Measurements from ENCODE around the gene E2F6. TPM values are rescaled to one million over a fixed set of nuclear protein-coding genes. Genes with fewer than 3 reads are reported as not detected.

The E2F6 gene
- polyA plus RNA-seq, 3 donors from 2014 or later = 2.8 to 7.6 (median 6.6) TPM

DNA sequence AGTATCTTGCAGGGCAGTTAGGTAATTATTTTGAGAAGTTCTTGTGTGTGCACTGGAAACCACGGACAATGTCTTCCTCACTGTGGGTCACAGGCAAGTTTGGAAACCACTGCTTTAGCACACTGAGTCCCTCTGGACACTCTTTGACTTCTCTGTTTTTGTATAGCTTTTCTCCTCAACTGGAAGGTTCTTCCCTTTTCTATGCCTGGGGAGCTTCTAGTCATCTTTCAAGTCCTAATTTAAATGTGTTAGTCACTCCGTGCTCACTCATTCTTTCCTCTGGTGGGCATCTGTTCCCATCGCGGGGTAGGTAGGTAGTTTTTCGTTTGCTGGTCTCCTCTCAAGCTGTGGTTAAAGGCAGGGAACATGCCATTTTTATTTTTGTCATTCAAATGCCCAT, 32.1 kb downstream of the E2F6 start:
- DNase-seq = no peak
- H3K36me3 Mint-ChIP-seq = peaks cover 0 to 7% (median 3%) of the 10 kb centered on the region in 3 donors
- no peak overlapping the region for H3K27ac Mint-ChIP-seq
- no peak overlapping the region for H3K4me3 Mint-ChIP-seq
- peaks cover 0 to 3% of the 10 kb centered on the region in 2 donors for H3K4me1 Mint-ChIP-seq
- no peaks in the 10 kb centered on the region for H3K9me3 Mint-ChIP-seq
- peaks cover 0 to 3% (median 0%) of the 10 kb centered on the region in 3 donors for H3K27me3 Mint-ChIP-seq (ENCODE audit: low read depth in 3 of 3)

DNA sequence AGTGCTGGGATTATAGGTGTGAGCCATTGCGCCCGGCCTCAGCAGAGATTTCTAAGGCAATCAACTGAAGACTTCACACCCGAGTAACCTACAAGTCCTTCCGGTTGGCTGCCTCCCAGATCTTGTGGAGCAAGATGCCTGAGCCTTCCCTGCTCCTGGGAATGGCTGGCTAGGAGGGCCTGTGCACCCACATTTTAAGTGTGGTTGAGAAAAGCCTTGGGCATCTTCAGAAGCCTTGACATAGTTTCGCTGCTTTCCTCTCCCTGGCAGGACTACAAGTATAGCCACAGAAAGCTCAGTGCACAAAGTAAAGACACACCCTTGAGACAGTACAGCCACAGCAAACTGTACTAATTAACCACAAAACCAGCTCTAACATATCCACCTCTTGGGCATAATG, 35.2 kb downstream of the E2F6 start:
- peaks cover 0 to 3% (median 0%) of the 10 kb centered on the region in 3 donors for H3K36me3 Mint-ChIP-seq
- H3K27me3 Mint-ChIP-seq (ENCODE audit: low read depth in 3 of 3) = peaks cover 0 to 3% (median 0%) of the 10 kb centered on the region in 3 donors
- no peak overlapping the region for H3K4me3 Mint-ChIP-seq
- no peak for DNase-seq
- H3K27ac Mint-ChIP-seq = peak overlapping the region in 1 of 6 donors; percentile 12
- peaks cover 0 to 3% of the 10 kb centered on the region in 2 donors for H3K4me1 Mint-ChIP-seq
- no peaks in the 10 kb centered on the region for H3K9me3 Mint-ChIP-seq

DNA sequence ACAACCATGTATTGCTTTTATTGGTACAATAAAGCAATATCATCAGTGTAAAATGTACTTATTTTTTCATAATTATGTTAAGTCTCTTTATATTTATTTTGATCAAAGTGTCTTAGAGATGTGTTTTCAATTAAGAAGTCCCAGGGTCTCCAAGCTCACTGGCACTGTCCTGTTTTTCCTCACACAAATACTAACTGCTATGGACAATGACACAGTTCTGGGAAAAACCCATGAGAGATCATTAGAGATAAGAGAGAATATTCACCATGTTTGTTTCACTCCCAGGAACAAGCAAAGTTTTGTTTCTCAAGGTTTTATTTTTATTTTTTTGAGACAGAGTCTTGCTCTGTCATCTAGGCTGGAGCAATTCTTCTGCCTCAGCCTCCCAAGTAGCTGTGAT, 38.7 kb downstream of the E2F6 start:
- H3K27ac Mint-ChIP-seq = no peak overlapping the region
- no peak overlapping the region for H3K4me3 Mint-ChIP-seq
- peaks cover 0 to 3% of the 10 kb centered on the region in 2 donors for H3K4me1 Mint-ChIP-seq
- peaks cover 0 to 5% (median under 1%) of the 10 kb centered on the region in 3 donors for H3K27me3 Mint-ChIP-seq (ENCODE audit: low read depth in 3 of 3)
- H3K36me3 Mint-ChIP-seq = no peaks in the 10 kb centered on the region
- H3K9me3 Mint-ChIP-seq = no peaks in the 10 kb centered on the region
- DNase-seq = no peak

DNA sequence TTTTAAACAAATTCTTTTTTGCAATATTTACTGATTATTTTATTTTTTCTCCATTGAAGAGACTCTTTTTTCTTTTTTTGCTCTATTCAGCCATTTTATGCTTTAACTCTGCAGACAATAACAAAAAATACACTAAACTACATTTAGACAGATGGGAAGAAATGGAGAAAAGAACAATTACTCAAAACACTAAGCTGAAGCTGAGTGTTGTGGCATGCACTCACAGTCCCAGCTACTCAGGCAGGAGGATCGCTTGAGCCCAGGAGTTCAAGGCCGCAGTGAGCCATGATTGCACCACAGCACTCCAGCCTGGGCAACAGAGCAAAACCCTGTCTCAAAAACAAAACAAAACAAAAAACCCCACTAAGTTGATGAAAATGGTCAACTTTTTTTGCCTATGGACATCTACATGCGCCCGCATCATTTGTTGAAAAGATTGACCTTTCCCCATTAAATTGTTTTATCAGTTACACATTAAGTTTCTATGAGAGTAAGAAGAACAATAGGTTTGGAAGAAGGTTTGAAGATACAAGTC, 43.0 kb downstream of the E2F6 start:
- Mint-ChIP-seq H3K36me3 (peaks cover 0 to 6% (median 5%) of the 10 kb centered on the region in 3 donors), H3K27ac (no peak overlapping the region), H3K27me3 (ENCODE audit: low read depth in 3 of 3) (peaks cover 0 to 7% (median 2%) of the 10 kb centered on the region in 3 donors), H3K4me1 (no peaks in the 10 kb centered on the region), H3K9me3 (peaks cover 0 to 6% (median 3%) of the 10 kb centered on the region in 6 donors), H3K4me3 (no peak overlapping the region)
- no peak for DNase-seq

DNA sequence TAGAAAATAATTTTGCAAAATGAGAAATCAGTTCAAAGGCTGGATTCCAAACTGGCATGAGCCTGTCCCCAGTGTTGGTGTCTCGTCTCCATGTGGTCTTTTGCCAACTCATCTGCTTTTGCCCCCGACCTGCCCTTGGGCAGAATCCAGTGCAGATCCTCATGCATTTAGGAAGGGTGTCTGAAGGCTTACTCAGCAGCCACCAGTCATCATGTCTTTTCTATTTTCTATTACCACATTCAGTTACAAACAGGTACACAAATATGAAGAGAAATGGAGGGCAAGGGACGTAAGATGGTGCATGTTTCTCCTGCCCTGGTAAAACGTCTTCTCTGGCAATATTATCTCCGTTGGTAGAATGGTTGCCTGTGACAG, 43.5 kb downstream of the E2F6 start:
- H3K4me3 Mint-ChIP-seq = no peak overlapping the region
- H3K9me3 Mint-ChIP-seq = peaks cover 0 to 8% (median 5%) of the 10 kb centered on the region in 6 donors
- no peak overlapping the region for H3K27ac Mint-ChIP-seq
- H3K4me1 Mint-ChIP-seq = no peaks in the 10 kb centered on the region
- peaks cover 0 to 7% (median 2%) of the 10 kb centered on the region in 3 donors for H3K27me3 Mint-ChIP-seq (ENCODE audit: low read depth in 3 of 3)
- DNase-seq = no peak
- H3K36me3 Mint-ChIP-seq = peaks cover 0 to 6% (median 6%) of the 10 kb centered on the region in 3 donors

DNA sequence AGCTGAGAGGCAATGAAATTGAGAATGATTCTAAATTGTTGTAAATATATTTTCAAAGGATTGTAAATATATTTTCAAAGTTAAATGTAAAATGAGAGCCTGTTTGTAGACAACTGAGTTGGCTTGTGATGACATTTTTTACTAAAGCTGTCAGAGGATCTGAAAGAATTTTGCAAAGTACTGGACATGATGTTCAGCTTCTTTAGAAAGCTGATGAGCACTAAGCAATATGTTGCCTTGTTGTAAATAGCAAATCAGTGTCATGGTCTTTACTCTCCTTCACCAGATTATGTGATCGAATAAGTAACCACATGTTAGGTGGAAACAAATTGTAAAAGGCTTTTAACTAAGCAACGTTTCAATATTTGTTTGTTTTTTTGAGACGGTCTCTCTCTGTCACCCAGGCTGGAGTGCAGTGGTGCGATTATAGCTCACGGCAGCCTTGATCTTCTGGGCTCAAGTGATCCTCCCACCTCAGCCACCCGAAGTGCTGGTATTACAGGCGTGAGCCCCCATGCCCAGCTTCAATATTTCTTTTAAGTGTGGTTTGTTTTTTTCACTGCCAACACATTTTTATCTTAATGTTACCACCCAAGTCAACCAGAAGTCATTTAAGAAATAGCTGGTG, 44.0 kb downstream of the E2F6 start:
- H3K27ac Mint-ChIP-seq = no peak overlapping the region
- H3K9me3 Mint-ChIP-seq = peaks cover 0 to 8% (median 5%) of the 10 kb centered on the region in 6 donors
- H3K4me3 Mint-ChIP-seq = no peak overlapping the region
- peaks cover 0 to 7% (median 2%) of the 10 kb centered on the region in 3 donors for H3K27me3 Mint-ChIP-seq (ENCODE audit: low read depth in 3 of 3)
- peaks cover 0 to 6% (median 6%) of the 10 kb centered on the region in 3 donors for H3K36me3 Mint-ChIP-seq
- no peaks in the 10 kb centered on the region for H3K4me1 Mint-ChIP-seq
- no peak for DNase-seq

DNA sequence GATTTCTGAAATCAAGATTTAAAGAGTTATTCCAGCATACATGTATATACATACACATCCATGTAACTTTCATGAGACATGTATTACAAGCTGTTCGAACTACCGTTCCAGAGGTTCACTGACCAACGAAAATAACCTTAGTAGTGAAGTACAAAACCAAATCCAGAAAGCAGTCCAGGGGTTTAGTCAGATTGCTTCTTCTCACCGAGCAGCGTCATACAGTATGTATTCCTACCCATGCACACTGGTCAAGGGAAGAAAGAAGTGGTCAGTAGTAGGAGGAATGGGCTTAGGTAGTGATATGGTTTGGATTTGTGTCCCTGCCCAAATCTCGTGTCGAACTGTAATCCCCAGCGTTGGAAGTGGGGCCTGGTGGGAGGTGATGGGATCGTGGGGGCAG, 45.3 kb downstream of the E2F6 start:
- no peaks in the 10 kb centered on the region for H3K4me1 Mint-ChIP-seq
- no peak for DNase-seq
- H3K27me3 Mint-ChIP-seq (ENCODE audit: low read depth in 3 of 3) = peaks cover 0 to 10% (median 2%) of the 10 kb centered on the region in 3 donors
- no peak overlapping the region for H3K27ac Mint-ChIP-seq
- H3K4me3 Mint-ChIP-seq = no peak overlapping the region
- H3K36me3 Mint-ChIP-seq = peaks cover 0 to 6% (median 6%) of the 10 kb centered on the region in 3 donors
- peaks cover 0 to 9% (median 5%) of the 10 kb centered on the region in 6 donors for H3K9me3 Mint-ChIP-seq

DNA sequence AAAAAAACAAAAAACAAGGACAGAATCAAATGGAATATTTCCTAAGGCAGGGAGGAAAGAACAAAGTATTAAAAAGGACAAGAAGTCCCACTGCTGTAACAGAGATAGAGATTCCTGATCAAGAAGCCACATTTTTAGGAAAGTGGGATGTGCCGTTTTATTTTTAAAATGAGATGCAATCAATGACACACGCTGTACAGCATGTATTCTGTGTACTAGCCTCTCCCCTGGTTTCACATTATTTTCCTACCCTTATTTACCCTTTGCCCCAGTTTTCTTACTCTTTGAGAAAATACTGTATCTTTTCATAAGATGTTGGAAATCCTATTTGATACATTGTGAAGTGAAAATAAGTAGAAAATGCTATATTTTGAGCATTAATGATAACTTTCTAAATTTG, 45.8 kb downstream of the E2F6 start:
- DNase-seq = no peak
- no peak overlapping the region for H3K27ac Mint-ChIP-seq
- peaks cover 0 to 6% (median 6%) of the 10 kb centered on the region in 3 donors for H3K36me3 Mint-ChIP-seq
- peaks cover 0 to 9% (median 5%) of the 10 kb centered on the region in 6 donors for H3K9me3 Mint-ChIP-seq
- H3K4me3 Mint-ChIP-seq = no peak overlapping the region
- no peaks in the 10 kb centered on the region for H3K4me1 Mint-ChIP-seq
- H3K27me3 Mint-ChIP-seq (ENCODE audit: low read depth in 3 of 3) = peaks cover 0 to 10% (median 2%) of the 10 kb centered on the region in 3 donors

DNA sequence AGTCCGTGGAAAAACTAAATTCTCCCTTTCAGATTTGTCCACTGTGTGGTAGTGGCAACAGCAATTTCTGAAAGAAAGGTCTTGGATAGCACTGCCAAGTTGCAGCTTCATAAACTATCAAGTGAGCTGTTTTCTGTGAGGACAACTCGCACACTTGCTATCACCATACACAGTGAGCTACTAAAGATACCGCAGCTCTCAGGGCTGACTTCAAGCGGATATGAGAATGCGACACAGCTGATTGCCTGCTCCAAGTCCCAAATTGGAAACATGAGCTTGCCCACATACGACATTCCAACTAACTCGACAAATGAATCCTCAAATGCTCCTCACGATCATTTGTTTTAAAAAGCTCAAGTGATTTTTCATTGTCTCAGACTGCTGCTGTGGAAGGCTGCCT, 46.2 kb downstream of the E2F6 start:
- H3K9me3 Mint-ChIP-seq = peaks cover 0 to 9% (median 5%) of the 10 kb centered on the region in 6 donors
- no peaks in the 10 kb centered on the region for H3K4me1 Mint-ChIP-seq
- peaks cover 0 to 10% (median 2%) of the 10 kb centered on the region in 3 donors for H3K27me3 Mint-ChIP-seq (ENCODE audit: low read depth in 3 of 3)
- H3K4me3 Mint-ChIP-seq = no peak overlapping the region
- DNase-seq = no peak
- no peak overlapping the region for H3K27ac Mint-ChIP-seq
- peaks cover 0 to 6% (median 6%) of the 10 kb centered on the region in 3 donors for H3K36me3 Mint-ChIP-seq

DNA sequence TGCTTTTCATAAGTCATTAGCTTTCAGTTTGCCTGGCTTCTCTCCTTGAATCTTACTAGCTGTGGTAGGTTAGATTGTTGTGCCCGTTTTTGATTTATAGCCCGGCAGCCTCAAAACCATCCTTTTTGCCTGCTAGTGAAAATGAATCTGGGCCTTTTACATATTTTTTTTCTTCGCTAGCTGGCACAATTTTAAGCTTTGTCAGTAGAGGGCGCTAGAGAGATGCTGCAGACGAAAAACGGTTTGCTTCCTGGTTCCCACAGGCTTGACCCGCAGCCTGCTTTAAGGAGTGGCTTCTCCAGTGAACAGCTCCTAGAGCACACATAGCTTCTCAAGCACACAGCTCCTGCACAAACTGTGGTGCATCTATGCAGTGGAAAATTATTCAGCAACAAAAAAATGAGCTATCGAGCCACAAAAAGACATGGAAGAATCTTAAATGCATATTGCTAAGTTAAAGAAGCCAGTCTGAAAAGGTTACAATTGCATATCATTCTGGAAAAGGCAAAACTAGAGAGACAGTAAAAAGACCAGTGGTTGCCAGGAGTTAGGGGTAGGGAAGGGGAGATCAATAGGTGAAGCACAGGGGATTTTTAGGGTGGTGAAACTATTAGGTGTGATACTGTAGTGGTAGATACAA, 47.9 kb downstream of the E2F6 start:
- H3K4me1 Mint-ChIP-seq = no peaks in the 10 kb centered on the region
- no peak overlapping the region for H3K27ac Mint-ChIP-seq
- H3K9me3 Mint-ChIP-seq = peaks cover 0 to 9% (median 5%) of the 10 kb centered on the region in 6 donors
- peaks cover 0 to 8% (median 4%) of the 10 kb centered on the region in 3 donors for H3K27me3 Mint-ChIP-seq (ENCODE audit: low read depth in 3 of 3)
- H3K4me3 Mint-ChIP-seq = no peak overlapping the region
- DNase-seq = no peak
- H3K36me3 Mint-ChIP-seq = peaks cover 0 to 6% (median 6%) of the 10 kb centered on the region in 3 donors

DNA sequence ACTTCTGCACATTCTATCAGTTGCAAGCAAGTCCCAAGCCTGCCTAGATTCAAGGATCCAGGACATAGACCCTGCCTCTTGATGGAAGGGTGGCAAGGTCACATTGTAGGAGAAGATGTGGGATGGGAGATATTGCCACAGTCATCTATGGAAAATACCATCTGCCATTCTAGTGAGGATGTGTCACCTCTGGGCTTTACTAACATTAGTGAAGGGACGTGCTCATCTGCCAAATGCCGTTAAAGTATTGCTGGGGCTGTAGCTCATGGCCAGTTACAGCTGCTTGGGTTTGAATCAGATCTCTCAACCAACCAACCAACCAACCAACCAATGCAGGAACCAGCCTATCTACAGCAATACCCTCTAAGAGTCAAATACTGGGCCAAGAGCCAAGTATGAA, 49.0 kb downstream of the E2F6 start:
- peaks cover 0 to 6% (median 6%) of the 10 kb centered on the region in 3 donors for H3K36me3 Mint-ChIP-seq
- no peak overlapping the region for H3K27ac Mint-ChIP-seq
- H3K4me3 Mint-ChIP-seq = no peak overlapping the region
- peaks cover 0 to 9% (median 5%) of the 10 kb centered on the region in 6 donors for H3K9me3 Mint-ChIP-seq
- H3K4me1 Mint-ChIP-seq = no peaks in the 10 kb centered on the region
- H3K27me3 Mint-ChIP-seq (ENCODE audit: low read depth in 3 of 3) = peaks cover 0 to 11% (median 6%) of the 10 kb centered on the region in 3 donors
- DNase-seq = no peak

DNA sequence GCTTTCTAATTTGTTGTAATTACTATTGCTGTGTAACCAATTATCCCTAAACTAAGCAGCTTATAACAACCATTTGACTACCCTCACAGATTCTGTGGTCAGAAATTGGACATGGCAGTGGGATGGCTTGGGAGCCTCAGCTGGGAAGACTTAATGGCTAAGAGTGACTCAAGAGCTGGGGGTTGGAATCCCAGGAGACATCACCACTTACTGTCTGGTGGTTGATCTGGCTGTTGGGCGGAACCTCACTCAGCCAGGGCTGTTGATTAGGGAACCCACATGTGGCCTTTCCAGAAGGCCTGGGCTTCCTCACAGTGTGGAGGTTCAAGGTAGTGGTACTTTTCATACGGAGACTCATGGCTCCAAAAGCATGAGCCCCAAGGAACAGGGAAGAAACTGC, 49.8 kb downstream of the E2F6 start:
- H3K4me1 Mint-ChIP-seq = no peaks in the 10 kb centered on the region
- DNase-seq = no peak
- peaks cover 0 to 6% (median 6%) of the 10 kb centered on the region in 3 donors for H3K36me3 Mint-ChIP-seq
- no peak overlapping the region for H3K4me3 Mint-ChIP-seq
- H3K9me3 Mint-ChIP-seq = peaks cover 0 to 9% (median 5%) of the 10 kb centered on the region in 6 donors
- no peak overlapping the region for H3K27ac Mint-ChIP-seq
- peaks cover 0 to 11% (median 6%) of the 10 kb centered on the region in 3 donors for H3K27me3 Mint-ChIP-seq (ENCODE audit: low read depth in 3 of 3)

DNA sequence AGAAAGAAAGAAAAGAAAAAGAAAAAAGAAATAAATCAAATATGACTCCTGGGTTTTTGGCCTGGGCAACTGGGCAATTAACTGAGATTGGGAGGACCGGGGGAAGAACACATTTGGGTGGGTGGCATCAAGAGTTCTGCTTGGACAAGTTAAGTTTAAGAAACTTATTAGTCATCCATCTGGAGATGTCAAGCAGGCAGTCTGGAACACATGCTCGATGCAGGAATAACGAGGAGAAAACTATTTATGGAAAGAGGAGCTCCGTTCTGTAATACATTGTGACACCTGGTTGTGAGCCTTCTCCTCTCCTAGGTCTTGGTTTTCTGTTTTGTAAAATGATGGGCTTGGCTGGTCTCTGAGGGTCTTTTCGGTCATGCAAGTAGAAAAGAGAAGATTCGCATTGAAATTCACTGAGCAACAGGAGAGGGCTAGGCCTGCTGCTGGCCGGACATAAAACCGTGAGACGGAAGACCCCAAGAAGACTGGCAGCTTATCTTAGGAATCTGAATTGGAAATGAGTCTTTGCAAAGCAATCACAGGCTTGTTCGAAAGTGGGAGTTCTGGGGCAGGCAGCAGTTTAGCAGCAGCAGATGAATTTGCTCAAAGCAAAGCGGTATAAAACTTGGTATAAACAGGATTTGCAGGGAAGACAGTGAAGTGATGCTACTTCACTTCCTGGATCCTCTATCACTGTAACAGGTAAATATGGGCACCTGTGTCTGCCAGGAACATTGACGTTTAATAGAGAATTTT, 51.4 kb downstream of the E2F6 start:
- H3K27me3 Mint-ChIP-seq (ENCODE audit: low read depth in 3 of 3) = peaks cover 0 to 13% (median 6%) of the 10 kb centered on the region in 3 donors
- H3K27ac Mint-ChIP-seq = no peak overlapping the region

More for the DNA sequence above, 51.4 kb downstream of the E2F6 start:
- DNase-seq = no peak
- Mint-ChIP-seq H3K36me3 (peaks cover 0 to 6% (median 6%) of the 10 kb centered on the region in 3 donors), H3K4me1 (no peaks in the 10 kb centered on the region), H3K4me3 (no peak overlapping the region), H3K9me3 (peaks cover 0 to 9% (median 5%) of the 10 kb centered on the region in 6 donors)
